Neural progenitor cell (in vitro differentiated cells): ENCODE results near the gene KRT80. TPM values are rescaled to one million over a fixed set of nuclear protein-coding genes. Genes with fewer than 3 reads are reported as not detected.

Source experiments
- DNase-seq: peaks from one replicate; pipeline ENCODE4 v3.0.0-alpha.2; 2016; ENCODE audit warnings: low spot score
- H2AFZ ChIP-seq: fragments of 200-600 bp; sonication (generic); replicated peaks from 2 replicates; pipeline ENCODE4 v1.6.1; 2016; ENCODE audit warnings: antibody characterized with exemption
- H3F3A ChIP-seq: fragments of 200-600 bp; sonication (generic); 2 replicates; pipeline ENCODE4 v1.6.1; 2016; ENCODE audit warnings: antibody characterized with exemption, low read depth
- H3K27ac ChIP-seq: fragments of 200-600 bp; sonication (generic); 2 replicates; pipeline ENCODE4 v1.5.1; 2016; ENCODE audit warnings: mild to moderate bottlenecking
- H3K27me3 ChIP-seq: fragments of 200-600 bp; sonication (generic); 2 replicates; pipeline ENCODE4 v1.6.1; 2016; ENCODE audit warnings: mild to moderate bottlenecking, moderate library complexity
- H3K36me3 ChIP-seq: fragments of 200-600 bp; sonication (generic); 2 replicates; pipeline ENCODE4 v1.5.1; 2016
- H3K4me1 ChIP-seq: fragments of 200-600 bp; sonication (generic); 2 replicates; pipeline ENCODE4 v1.6.1; 2016; ENCODE audit warnings: mixed run types
- H3K4me2 ChIP-seq: fragments of 200-600 bp; sonication (generic); 2 replicates; pipeline ENCODE4 v1.6.1; 2016
- H3K4me3 ChIP-seq: fragments of 200-600 bp; sonication (generic); 2 replicates; pipeline ENCODE4 v1.5.1; 2016
- H3K79me2 ChIP-seq: fragments of 200-600 bp; sonication (generic); 2 replicates; pipeline ENCODE4 v1.6.1; 2016; ENCODE audit warnings: low read depth
- H3K9ac ChIP-seq: fragments of 200-600 bp; sonication (generic); 2 replicates; pipeline ENCODE4 v1.6.1; 2016
- H3K9me3 ChIP-seq: fragments of 200-600 bp; sonication (generic); 2 replicates; pipeline ENCODE4 v1.5.1; 2016; ENCODE audit warnings: low read depth
- H4K20me1 ChIP-seq: fragments of 200-600 bp; sonication (generic); 2 replicates; pipeline ENCODE4 v1.6.1; 2016; ENCODE audit warnings: low read depth
- H3K27ac Mint-ChIP-seq: 3 replicates; pipeline ENCODE4 v1.8.0; 2021; ENCODE audit warnings: mixed read lengths
- H3K27me3 Mint-ChIP-seq: 2 replicates; pipeline ENCODE4 v1.8.0; 2022; ENCODE audit warnings: low read depth, mild to moderate bottlenecking, inconsistent platforms, moderate library complexity, mixed read lengths; ENCODE audit not compliant: insufficient read depth
- H3K36me3 Mint-ChIP-seq: 3 replicates; pipeline ENCODE4 v1.8.0; 2021; ENCODE audit warnings: mixed read lengths
- H3K4me1 Mint-ChIP-seq: 3 replicates; pipeline ENCODE4 v1.8.0; 2021; ENCODE audit warnings: mixed read lengths
- H3K4me3 Mint-ChIP-seq: 3 replicates; pipeline ENCODE4 v1.8.0; 2021; ENCODE audit warnings: mild to moderate bottlenecking, moderate library complexity, mixed read lengths
- H3K9me3 Mint-ChIP-seq: 3 replicates; pipeline ENCODE4 v1.8.0; 2020; ENCODE audit warnings: mixed read lengths
- EZH2 ChIP-seq: fragments of 200-600 bp; sonication (generic); IDR thresholded peaks from 2 replicates; pipeline ENCODE4 v1.6.1; 2017; ENCODE audit warnings: antibody characterized with exemption, mild to moderate bottlenecking, moderate library complexity
- EZH2phosphoT487 ChIP-seq: fragments of 200-600 bp; sonication (generic); IDR thresholded peaks from 2 replicates; pipeline ENCODE4 v1.6.1; 2017; ENCODE audit warnings: antibody characterized with exemption
- total RNA-seq: library from RNA; depleted of rRNA; stranded (reverse); fragments of >200 nt; gene quantifications from 2 replicates; pipeline ENCODE4 v1.2.3, GENCODE V29; 2015; ENCODE audit warnings: low replicate concordance
- TF ChIP-seq, protein P1 (sequence below): fragments of 200-600 bp; sonication (generic); IDR thresholded peaks from 2 replicates; pipeline ENCODE4 v1.5.1; 2017; ENCODE audit warnings: antibody characterized with exemption, mild to moderate bottlenecking

Gene KRT80
- total RNA-seq, 1 donor from 2014 or later = not detected

DNA sequence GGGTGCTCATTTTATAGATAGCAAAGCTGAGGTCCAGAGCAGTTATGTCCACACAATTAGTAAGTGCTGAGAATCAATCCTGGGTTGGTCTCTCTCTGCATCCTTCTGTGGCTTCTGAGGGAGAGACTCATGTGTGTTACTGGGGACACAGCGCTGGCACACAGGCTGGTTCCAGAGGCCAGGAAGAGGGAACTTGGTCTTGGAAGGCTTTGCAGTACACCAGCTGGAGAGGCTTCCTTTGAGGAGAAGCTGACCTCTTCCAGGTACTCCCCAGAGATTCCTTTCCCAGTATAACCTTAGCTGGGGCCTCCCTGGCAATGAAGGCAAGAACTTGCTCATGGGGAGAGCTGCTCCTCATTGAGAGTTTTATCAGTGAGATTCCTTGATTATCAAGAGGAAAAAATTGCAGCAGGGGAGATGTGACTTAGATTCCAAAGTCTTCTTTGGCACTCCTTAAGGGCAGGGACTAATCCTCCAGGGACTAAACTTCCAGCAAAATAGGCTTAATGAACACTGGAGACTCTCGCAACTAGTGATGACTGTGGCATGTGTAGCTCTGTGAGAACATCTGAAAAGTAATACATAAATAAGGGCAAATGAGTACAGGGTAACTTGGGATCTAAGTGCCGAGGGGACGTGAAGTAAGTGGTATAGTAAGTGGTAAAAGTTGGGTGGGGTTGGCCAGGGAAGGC, 13.9 kb upstream of the KRT80 start:
- H3K36me3 ChIP-seq = no peaks in the 10 kb centered on the region
- H3K36me3 Mint-ChIP-seq = no peaks in the 10 kb centered on the region
- no peaks in the 10 kb centered on the region for H3F3A ChIP-seq
- H3K9ac ChIP-seq = no peak overlapping the region
- H3K4me1 Mint-ChIP-seq = peaks cover 26% of the 10 kb centered on the region
- H3K9me3 ChIP-seq = no peaks in the 10 kb centered on the region
- no peaks in the 10 kb centered on the region for H3K27me3 ChIP-seq
- DNase-seq = no peak
- no peak overlapping the region for H3K4me3 ChIP-seq
- H3K27ac Mint-ChIP-seq = peak overlapping the region; percentile 1
- no peaks in the 10 kb centered on the region for H3K79me2 ChIP-seq
- H3K4me3 Mint-ChIP-seq = no peak overlapping the region
- no peak overlapping the region for H3K4me2 ChIP-seq
- no peaks in the 10 kb centered on the region for H3K9me3 Mint-ChIP-seq
- no peak overlapping the region for H3K27ac ChIP-seq
- H2AFZ ChIP-seq = no peak overlapping the region
- H3K27me3 Mint-ChIP-seq = peaks cover 10% of the 10 kb centered on the region
- H3K4me1 ChIP-seq = peaks cover 14% of the 10 kb centered on the region
- H4K20me1 ChIP-seq = no peaks in the 10 kb centered on the region
- TF ChIP-seq, protein P1, sequence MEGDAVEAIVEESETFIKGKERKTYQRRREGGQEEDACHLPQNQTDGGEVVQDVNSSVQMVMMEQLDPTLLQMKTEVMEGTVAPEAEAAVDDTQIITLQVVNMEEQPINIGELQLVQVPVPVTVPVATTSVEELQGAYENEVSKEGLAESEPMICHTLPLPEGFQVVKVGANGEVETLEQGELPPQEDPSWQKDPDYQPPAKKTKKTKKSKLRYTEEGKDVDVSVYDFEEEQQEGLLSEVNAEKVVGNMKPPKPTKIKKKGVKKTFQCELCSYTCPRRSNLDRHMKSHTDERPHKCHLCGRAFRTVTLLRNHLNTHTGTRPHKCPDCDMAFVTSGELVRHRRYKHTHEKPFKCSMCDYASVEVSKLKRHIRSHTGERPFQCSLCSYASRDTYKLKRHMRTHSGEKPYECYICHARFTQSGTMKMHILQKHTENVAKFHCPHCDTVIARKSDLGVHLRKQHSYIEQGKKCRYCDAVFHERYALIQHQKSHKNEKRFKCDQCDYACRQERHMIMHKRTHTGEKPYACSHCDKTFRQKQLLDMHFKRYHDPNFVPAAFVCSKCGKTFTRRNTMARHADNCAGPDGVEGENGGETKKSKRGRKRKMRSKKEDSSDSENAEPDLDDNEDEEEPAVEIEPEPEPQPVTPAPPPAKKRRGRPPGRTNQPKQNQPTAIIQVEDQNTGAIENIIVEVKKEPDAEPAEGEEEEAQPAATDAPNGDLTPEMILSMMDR = no peak
- TF ChIP-seq EZH2 = no peak

- no peak overlapping the region for H2AFZ ChIP-seq
- no peak for TF ChIP-seq EZH2
- TF ChIP-seq, protein P1 = no peak
- TF ChIP-seq EZH2phosphoT487 = no peak
- H3K9me3 Mint-ChIP-seq = no peaks in the 10 kb centered on the region
These were observed 13.2 kb upstream of the KRT80 start for GRCh38 chr12:52204931-52205505.

DNA sequence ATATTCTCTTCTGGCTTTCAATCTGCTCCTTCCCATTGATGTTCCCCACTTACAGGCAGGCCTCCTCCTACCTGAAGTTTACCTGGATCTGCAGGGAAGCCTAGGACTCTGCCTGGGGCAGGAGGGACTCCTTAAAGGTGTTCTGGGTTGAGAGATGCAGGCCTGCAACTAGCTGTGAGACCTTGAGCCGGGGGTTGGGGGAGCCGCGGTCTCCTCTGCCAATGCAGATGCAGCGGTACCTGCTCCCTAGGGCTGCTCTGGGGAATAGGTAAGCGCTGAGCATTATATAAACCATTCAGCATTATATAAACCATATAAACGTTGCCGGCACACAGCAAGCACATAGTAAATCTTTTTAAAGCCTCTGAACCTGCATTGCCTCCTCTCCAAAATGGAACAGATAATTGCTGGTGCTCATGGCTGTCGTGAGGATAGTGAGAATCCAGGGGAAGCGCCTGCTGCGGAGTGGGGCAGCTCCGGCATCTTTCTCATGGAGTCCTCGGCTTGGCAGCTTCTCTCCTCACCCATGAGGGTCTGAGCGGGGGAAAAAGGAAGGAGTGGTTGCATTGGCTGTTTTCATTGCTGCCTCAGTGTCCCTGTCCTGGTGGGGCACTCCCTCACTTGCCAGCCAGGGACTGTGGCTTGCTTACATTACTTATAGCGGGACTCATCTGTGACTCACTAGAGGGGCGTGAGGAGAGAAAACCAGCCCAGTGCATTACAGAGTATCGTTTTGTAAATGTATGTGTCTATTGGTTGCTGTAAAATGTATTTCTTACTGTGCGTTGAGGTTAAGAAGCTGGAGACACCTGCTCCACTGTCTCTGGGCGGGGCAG, 12.5 kb upstream of the KRT80 start:
- H3K9ac ChIP-seq = no peak overlapping the region
- peaks cover 27% of the 10 kb centered on the region for H3K4me1 ChIP-seq
- no peaks in the 10 kb centered on the region for H3K27me3 ChIP-seq
- H3K9me3 ChIP-seq = no peaks in the 10 kb centered on the region
- H3K36me3 Mint-ChIP-seq = no peaks in the 10 kb centered on the region
- no peak overlapping the region for H3K27ac ChIP-seq
- H3K79me2 ChIP-seq = no peaks in the 10 kb centered on the region
- H3K27ac Mint-ChIP-seq = no peak overlapping the region
- no peak overlapping the region for H3K4me3 ChIP-seq
- peaks cover 10% of the 10 kb centered on the region for H3K27me3 Mint-ChIP-seq
- H3K4me2 ChIP-seq = no peak overlapping the region
- H3K4me1 Mint-ChIP-seq = peaks cover 33% of the 10 kb centered on the region
- H2AFZ ChIP-seq = no peak overlapping the region
- no peaks in the 10 kb centered on the region for H3K36me3 ChIP-seq
- TF ChIP-seq EZH2phosphoT487 (no peak), EZH2 (no peak)
- TF ChIP-seq, protein P1 = no peak
- no peak for DNase-seq
- no peak overlapping the region for H3K4me3 Mint-ChIP-seq
- H3K9me3 Mint-ChIP-seq = no peaks in the 10 kb centered on the region
- H3F3A ChIP-seq = no peaks in the 10 kb centered on the region
- H4K20me1 ChIP-seq = no peaks in the 10 kb centered on the region

More at GRCh38 chr12:52204931-52205505, 13.2 kb upstream of the KRT80 start:
- H3K4me3 Mint-ChIP-seq = no peak overlapping the region
- H3K36me3 ChIP-seq = no peaks in the 10 kb centered on the region
- no peak overlapping the region for H3K4me2 ChIP-seq
- DNase-seq = no peak
- no peak overlapping the region for H3K27ac ChIP-seq
- H3K4me1 Mint-ChIP-seq = peaks cover 31% of the 10 kb centered on the region
- peaks cover 21% of the 10 kb centered on the region for H3K4me1 ChIP-seq
- no peaks in the 10 kb centered on the region for H3F3A ChIP-seq
- no peaks in the 10 kb centered on the region for H3K27me3 ChIP-seq
- H3K79me2 ChIP-seq = no peaks in the 10 kb centered on the region
- H3K4me3 ChIP-seq = no peak overlapping the region
- H3K27ac Mint-ChIP-seq = no peak overlapping the region
- peaks cover 10% of the 10 kb centered on the region for H3K27me3 Mint-ChIP-seq
- H4K20me1 ChIP-seq = no peaks in the 10 kb centered on the region
- H3K9ac ChIP-seq = no peak overlapping the region
- no peaks in the 10 kb centered on the region for H3K9me3 ChIP-seq
- H3K36me3 Mint-ChIP-seq = no peaks in the 10 kb centered on the region
